Activated CD4-positive, CD25-positive, alpha-beta regulatory T cell treated with anti-CD3 and anti-CD28 coated beads, Interleukin-2, amount 50 U/mL, for 72 hours (primary cell): Measurements from ENCODE around the gene WRAP53.

Experiments used
- DNase-seq: peaks from one replicate; pipeline ENCODE4 v3.0.0; 2021

Gene WRAP53

DNA sequence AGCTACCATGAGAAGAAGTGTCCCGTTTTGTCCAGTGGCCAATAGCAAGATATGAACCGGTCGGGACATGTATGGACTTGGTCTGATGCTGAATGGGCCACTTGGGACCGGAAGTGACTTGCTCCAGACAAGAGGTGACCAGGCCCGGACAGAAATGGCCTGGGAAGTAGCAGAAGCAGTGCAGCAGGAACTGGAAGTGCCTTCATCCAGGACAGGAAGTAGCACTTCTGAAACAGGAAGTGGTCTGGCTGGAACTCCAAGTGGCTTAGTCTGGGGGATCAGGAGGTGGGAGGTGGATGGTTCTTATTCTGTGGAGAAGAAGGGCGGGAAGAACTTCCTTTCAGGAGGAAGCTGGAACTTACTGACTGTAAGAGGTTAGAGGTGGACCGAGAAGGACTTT, 22.0 kb downstream of the WRAP53 start:
- DNase-seq, result no peak

DNA sequence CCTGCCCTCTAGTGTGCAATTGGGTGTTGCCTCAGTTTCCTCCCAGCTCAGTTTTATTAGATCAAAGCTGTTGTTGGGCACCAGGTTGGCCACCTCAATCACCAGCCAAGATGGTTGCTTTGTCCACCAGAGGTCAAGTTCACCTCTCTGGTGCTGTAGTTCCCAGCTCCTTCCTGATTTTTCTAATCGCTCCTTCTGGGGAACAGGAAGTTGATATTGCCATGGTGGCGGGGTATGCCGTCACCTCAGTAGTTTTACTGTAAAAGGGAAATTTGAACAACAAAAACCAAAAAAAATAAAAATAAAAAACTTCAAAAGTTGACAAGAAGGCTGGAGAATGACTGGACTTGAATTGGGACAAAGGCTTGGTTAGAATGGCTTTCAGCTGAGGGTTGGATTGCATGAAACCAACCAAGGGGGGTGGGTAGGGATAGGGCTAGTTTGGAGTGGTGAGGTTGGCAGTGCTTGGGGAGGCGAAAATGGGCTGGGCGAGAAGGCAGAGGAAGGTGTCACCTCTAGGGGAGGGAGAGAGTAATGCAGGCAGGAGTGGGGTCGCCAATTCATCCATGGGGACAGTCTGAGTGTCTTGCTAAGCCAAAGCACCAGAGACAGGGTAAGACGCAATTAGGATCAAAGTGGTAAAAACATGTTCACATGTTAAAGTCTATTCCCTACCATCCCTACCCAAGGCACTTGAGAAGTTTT, 22.9 kb downstream of the WRAP53 start:
- DNase-seq, result no peak

DNA sequence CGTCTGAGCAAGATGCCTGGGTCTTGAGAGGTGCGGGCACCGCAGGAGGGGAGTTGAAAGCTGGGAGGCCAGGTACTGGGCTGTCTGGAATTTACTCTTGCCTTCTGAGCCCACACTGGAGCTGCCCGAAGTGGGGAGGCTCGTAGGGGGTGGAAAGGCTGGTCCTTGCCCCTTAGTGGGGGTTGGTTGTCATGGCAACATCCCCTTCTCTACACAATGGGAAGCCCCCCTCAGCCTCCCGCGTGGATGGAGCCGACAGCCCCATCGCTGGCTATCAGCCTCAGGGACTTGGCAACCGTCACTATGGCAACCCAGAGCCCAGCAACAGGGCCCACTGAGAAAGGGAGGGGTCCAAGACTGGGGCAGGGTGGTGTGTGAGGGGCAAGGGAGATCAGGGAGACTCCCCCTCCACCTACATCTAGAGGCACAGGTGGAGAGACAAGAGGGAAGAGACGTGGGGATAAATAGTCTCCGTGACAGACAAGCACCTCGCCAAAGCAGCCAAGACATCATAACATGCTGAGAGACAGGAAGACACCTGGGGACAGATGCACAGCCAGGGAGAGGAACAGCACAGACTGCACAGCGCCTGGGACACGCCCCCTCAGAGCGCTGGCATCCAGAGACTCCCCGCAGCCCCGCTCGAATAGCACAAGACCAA, 24.0 kb downstream of the WRAP53 start:
- DNase-seq, result no peak

DNA sequence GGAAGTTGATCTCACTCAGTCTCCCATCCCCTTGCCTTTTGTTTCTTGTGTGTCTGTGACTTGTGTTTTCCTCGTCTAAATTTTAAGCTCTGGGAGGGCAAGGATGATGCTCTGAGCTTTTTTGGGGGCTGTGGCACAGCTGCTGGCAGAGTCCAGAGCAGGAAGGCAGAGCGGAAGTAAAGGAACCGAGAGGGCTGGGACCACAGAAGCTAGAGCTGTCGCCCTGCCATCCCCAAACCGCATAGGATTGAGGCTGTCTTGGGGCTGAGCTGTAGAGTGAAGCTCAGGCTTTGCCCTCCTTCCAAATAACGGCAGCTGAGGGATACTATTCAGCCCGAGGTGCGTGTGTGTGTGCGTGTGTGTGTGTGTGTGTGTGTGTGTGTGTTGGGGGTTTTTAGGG, 25.5 kb downstream of the WRAP53 start:
- no peak for DNase-seq

DNA sequence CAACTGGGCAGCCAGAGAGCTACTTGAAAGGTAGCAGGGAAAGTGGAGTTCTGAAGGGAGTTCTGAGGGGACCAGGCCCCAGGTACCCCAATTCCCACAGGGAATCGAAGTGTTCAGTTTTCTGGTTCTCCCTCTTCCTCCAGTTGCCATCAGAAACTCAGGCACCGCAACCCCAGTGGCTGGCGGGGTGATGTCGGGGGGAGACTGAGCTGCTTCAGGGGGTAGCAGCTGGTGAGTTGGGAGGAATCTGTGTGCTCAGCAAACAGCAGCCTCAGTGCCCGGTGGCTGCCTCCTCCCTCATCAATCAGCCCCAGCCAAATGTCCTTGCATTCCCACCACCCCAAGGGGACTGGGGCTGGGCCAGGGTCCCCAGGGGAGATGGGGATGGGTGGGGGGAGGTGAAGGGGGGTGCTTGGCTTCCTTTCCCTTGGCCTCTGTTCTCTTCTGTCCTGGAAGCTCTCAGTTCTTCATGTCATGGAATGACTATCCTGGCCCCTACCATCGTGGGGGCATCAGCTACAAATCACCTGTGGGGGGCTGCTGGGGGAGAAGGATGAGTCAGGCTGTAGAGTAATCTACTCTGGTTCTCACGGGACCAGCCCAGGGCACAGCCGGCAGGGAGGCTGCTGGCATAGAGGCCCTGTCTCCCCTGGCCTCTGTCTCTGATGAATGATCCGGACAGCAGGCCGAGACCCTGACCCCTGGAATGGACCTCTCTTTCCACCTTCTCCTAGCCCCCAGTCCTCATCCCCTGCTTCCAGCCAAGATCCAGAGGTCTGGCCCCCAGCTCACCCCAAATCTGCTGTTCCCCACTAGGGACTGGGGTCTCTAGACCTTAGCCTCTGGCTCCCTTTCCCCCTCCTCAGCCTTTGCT, 26.7 kb downstream of the WRAP53 start:
- no peak for DNase-seq

DNA sequence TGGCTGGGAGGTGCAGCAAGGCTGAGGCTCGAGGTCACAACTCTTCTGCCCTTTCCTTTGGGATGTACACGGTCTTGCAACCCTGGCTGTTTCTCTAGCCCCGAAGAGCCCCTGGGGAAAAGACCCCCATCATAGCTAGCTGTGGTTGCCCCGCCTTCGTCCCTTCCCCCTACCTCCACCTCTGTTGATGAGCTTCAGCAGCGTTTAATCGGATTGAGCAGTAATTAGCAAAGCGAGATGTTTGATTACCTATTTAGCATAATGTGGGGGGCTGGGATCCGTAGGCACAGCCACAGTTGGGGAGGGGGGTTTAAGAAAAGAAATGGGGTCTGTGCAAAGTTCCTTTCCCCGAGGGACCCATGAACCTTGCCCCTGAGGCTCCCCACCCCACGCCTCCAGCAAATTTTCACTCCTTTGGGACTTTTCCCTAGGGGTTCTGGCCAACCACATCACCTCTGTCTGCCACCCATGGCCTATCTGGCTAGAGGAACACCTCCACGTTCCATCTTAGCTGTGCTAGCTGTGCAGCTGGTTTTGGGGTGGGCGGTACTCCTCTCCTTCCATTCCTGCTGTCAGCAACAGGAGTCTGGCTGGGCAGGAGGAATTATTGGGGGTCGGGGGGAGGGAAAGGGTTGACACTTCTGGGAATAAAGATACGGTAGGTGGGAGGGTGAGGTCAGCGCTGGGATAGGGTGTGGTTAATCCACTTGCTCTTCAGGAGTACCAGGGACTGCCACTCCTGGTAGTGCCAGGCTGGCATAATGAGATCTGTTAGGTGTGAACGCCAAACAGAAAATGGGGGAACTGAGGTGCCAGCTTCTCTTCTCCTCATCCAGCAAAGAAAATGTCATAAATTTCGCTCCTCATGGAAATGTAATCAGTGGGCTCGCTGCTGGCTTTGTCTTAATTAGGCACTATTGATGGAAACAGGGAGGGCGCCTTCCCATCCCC, 27.9 kb downstream of the WRAP53 start:
- DNase-seq, result no peak

DNA sequence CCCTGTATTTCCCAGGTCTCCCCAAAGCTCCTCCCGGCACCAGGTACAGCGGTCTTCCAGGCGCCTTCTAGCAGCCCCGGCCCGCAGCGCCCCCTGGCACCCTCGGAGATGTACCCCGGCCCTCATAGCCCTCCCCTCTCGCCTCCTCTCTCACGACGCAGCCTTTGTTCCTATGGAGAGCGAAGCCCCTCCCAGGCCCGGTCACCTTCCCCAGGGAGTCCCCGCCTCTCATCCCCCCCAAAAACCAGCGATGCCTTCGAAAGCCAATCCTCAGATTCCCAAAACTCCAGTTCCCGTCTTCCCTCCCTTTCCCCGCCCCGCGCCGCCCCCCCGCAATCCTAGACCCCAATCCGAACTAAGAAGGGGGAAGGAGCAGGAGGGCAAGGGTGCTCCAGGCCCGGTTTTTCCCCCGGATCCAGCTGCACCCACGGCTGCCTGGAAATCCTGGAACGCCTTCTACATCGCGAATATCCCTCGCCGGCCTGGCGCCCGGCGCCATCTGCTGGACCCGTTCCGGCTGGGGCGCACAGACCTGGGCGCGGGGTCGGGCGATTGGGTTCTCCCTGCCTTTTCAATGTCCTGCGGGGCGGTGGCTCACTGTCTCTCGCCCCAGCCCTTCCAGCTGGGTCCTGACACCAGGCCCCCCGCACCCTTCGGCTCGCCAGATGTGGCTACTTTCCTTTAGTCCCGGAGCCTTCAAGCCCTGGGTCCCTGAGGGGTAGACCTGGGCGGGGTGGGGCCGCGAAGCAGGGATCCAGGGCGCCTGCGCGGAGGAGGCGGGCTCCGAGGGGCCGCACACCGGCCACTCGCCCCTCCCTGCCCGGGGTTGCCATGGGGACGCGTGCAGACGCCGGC, 28.9 kb downstream of the WRAP53 start, which contains the start of gene DNAH2:
Gene DNAH2 (plus strand): TSS at position 844 of the 855 bp plus-strand sequence. CDS start 1,991 bp downstream, outside the sequence.
- DNase-seq, result no peak

DNA sequence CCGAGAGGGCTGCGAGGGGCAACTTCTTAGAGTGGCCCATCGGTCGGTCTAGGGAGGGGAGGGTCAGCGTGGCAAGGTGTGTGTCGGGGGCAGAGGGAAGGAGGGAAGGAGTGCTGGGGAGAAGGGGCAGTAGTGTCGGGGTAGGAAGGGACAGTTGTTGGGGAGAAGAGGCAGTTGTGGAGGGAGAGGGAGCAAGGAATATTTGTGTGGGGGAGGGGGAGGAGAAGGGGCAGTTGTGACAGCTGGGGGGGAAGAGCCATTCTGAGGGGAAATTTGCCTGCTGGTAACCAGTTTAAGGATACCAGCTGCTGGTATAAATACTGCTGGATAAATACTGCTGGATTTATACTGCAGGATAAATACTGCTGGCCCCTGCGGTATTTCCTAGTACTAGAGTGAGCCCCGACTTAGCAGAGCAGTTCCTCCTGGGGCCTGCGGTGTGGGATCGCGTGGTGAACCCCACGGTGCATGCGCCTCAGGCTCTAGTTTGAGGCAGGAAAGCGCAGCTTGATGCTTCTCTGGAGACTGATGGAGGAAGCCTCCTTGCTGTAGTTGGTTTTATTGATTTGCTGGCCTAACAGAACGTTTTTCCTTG, 29.6 kb downstream of the WRAP53 start:
- DNase-seq, result no peak

DNA sequence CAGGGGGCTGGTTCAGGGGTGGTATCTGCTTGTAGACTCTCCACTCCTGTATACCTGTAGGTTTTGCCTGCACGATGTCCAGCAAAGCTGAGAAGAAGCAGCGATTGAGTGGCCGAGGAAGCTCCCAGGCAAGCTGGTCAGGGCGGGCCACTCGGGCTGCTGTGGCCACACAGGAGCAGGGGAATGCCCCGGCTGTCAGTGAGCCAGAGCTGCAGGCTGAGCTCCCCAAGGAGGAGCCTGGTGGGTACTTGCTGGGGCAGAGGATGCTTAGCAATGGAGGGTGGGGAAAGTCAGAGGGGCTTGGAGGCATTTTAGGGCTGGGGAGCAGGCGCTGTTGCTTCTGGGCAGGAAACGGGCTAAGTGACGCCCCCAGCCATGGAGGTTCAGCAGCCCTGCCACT, 31.4 kb downstream of the WRAP53 start:
- DNase-seq, result no peak

DNA sequence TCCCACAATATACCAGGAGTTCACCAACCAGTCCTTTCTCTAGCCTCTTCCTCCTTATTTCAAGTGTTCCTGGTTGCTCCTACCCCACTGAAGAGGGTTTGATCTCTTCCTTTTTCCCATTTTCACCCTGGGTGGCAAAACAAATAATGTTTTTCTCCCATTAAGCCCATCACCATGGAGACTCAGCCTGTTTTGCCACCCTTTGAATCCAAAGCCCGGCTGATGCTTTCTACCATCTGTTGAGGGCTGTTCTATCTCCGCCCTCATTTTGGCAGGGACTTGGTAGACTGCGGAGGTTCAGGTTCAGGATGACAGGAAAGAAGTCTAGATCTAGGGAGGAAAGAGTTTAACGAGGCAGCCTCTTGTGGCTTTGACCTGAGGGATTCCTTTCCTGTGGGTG, 31.8 kb downstream of the WRAP53 start:
- DNase-seq, result no peak

DNA sequence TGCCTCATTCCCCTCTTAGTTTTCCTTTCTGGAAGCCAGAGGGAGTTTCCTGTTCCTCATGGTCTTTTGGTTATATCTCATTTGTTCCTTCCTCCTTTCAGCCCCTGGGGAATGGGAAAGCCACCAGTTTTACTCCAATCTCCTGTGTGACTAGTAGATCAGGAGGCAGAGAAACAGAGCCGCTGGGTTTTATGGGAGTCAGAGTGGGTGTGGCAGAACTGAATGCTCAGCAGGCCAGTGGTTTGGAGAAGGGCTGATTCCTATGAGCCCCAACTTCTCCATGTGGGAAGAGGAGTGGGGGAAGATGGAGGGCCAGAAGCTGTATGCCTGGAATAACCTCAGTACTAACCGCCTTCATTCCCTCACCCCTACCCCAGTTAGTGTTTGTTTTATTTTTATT, 33.3 kb downstream of the WRAP53 start:
- no peak for DNase-seq

DNA sequence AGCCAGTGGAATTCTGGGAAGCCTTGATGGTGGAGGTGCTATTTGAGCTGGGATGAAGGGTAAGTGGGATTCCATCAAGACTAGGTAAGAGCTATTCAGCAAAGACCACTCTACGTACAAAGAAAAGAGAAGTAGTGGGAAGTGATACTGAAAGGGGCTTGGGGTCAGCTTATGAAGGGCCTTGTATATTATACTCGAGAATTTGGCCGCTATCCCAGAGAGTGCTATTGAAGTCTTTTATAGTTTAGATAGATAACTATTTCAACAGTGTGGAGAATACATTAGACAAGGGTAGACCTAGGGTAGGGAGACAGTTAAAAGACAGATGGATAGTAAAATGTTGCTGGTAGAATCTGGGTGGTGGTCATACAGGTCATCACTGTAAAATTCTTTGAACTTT, 39.6 kb downstream of the WRAP53 start:
- DNase-seq, result no peak

DNA sequence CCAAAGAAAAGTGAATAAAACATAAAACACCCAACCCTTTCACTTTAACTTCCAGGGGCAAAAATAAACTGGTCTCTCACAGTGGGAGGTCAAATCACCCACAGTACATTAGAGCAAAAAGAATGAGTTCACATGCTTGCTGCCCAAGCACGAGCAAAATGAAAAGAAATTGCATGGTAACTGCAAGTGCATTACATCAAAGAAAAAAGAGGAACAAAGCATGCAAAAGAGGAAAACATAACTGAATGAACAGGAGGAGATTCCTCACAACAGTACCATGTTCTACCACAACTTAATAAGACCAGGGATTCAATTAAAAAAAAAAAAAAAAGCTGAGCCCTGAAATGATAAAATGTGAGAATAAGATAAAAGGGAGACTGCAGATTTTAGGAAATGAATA, 41.5 kb downstream of the WRAP53 start:
- DNase-seq, result no peak

DNA sequence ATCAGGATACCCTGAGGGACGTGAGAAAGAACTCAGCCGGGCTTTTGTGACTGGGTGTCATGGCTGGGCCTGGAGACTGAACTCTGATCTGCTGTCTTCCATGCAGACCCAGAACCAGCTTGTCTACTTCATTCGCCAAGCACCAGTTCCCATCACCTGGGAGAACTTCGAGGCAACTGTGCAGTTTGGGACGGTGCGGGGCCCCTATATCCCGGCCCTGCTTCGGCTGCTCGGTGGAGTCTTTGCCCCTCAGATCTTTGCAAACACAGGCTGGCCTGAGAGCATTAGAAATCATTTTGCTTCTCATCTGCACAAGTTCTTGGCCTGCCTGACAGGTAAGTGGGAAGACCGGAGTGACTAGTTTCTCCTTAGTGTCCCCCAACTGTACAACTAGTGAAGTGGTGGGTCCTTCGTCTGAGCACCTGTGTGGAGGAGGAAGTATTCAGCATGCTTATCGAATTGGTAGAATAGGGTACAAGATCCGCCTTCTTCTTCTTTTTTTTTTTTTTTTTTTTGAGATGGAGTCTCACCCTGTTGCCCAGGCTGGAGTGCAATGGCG, 44.8 kb downstream of the WRAP53 start:
- no peak for DNase-seq

DNA sequence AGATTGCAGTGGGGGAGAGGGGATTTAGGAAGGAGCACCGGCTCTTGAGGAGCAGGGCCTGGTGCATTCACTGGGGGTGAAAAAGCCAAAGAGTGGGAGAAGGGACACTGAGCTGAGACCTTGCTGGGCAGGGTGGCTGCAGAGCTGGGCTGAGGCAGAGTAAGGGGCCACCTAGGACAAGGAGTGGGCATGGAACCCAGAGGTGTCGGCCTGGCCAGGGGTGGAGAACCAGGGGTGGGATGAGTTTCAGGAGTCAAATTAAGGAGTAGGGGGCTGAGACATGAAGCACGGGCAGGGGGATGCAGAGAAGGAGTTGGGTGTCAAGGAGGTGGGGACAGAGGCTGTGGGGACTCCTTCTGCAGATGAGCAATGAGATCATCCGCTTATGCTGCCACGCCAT, 49.3 kb downstream of the WRAP53 start:
- no peak for DNase-seq

DNA sequence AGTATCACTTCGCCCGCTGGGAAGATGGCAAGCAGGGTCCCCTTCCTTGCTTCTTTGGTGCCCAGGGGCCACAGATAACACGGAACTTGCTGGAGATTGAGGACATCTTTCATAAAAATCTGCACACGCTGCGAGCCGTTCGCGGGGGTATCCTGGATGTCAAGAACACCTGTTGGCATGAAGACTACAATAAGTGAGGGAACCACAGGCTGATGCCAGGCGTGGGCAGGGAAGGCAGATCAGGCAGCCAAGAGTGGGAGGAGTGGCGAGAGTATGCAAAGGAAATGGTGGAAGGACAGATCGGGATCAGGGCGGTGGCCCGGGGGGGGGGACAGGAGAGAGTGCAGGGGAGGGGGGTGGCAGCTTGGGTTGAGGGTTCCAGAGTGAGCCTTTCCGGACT, 51.5 kb downstream of the WRAP53 start:
- DNase-seq, result no peak

DNA sequence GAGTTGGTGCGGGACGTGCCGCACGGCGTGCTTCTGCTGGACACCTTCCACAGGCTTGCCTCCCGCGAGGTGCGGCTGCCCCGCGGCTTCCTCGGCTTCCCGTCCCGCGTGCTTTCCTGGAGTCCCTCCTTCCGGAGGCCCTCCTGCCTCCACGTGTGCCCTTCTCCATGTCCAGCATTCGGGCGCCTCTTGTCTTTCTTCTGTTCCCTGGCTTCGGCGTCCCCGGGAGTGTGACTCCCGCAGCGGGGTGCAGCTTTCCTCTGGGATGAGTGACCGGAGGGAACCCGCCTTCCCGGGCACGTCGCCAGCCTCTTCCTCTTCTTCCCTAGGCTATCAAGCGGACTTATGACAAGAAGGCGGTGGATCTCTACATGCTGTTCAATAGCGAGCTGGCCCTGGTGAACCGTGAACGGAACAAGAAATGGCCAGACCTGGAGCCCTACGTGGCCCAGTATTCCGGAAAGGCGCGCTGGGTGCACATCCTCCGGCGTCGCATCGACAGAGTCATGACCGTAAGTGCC, 52.3 kb downstream of the WRAP53 start:
- DNase-seq, result no peak

DNA sequence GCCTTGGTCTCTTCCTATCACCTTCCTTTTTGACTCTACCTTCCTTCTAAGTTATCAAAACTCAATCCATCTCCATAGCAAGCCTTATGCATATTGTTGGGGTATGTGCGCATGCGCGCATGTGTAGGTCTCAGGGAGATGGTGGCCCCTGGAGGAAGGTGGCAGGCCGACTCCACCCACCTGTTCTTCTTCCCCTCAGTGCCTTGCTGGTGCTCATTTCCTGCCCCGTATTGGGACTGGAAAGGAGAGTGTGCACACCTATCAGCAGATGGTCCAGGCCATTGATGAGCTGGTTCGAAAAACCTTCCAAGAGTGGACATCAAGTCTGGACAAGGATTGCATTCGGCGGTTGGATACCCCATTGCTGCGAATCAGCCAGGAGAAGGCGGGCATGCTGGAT, 54.5 kb downstream of the WRAP53 start:
- no peak for DNase-seq

DNA sequence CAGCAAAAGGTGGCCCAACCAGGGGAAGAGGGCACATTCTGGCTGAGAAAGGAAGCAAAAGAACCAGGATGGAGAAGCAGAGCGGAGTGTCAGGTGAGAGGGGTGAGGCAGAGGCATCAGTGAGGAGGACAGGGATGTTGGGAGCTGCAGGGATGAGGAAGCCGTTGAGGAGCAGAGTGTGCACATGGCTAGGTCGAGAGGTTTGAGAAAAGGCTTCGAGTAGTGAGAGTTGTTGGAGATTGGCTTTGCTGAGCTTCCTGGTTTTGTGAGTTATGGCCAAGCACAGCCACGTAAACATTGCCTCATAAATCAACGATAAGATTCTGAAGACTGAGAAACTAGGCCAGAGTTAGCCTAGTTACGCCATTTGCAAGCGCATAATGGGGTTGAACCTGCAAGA, 56.1 kb downstream of the WRAP53 start:
- DNase-seq, result no peak

DNA sequence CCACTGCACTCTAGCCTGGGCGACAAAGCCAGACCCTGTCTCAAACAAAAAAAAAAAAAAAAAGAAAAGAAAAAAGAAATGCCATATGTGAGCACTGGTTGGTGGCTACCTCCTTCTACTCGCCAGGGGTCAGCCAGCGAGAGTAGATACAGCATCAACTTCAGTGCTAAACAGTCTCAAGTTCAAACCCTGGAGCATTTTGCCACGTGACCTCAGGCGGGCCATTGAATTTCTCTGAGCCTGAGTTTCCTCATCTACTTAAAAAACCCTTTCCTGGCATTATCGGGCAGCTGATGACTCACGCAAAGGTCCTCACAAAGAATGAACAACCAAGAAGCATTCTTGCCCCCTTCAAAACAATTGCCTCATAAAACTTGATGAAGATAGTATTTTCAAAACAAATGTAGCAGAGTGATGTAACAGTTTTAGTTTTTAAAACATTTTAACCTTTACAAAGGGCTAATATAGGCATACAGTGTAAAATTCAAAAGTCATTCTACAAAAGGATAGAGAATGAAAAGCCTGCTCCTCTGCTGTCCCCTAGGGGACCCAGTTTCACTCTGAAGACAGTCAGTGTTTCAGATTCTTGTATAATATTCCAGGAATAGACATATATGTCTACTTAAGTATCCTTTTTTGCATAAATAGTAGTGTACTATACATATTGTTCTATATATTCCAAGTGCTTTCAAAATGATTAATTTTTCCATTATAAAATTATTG, 57.6 kb downstream of the WRAP53 start:
- DNase-seq, result no peak
